AG04450 (cell line): ENCODE results near the gene COPA. TPM values are rescaled to one million over a fixed set of nuclear protein-coding genes. Genes with fewer than 3 reads are reported as not detected.

Experiments used
- CTCF ChIA-PET: fragments of 300-600, 350-600 bp; formaldehyde crosslinking; extraction: SDS; loops from one replicate; lab custom pipeline; 2022; ENCODE audit warnings: antibody characterized with exemption, inconsistent platforms; lab: Charles Lee
- POLR2A ChIA-PET: fragments of 350-600 bp; formaldehyde crosslinking; extraction: SDS; loops from one replicate; lab custom pipeline; 2021; ENCODE audit warnings: antibody characterized with exemption, inconsistent platforms; lab: Yijun Ruan, JAX
- DNase-seq: peaks from one replicate; pipeline ENCODE4 v3.0.0-alpha.2; 2011; ENCODE audit warnings: low read depth, low spot score
- H3K27ac ChIP-seq: one replicate; pipeline ENCODE4 v1.5.1; 2012; ENCODE audit warnings: low read depth, low read length, control low read depth
- H3K27me3 ChIP-seq: one replicate; pipeline ENCODE4 v1.6.0; 2012; ENCODE audit warnings: low read length; ENCODE audit not compliant: control insufficient read depth, insufficient read depth
- H3K4me3 ChIP-seq: 2 replicates; pipeline ENCODE4 v1.5.1; 2011; ENCODE audit warnings: mild to moderate bottlenecking, low read depth, low read length, control low read depth
- H3K9me3 ChIP-seq: 2 replicates; pipeline ENCODE4 v1.5.1; 2012; ENCODE audit warnings: low read length; ENCODE audit not compliant: control insufficient read depth, insufficient read depth
- CTCF ChIP-seq: IDR thresholded peaks from 2 replicates; pipeline ENCODE4 v1.5.1; 2011; ENCODE audit warnings: low read depth, low read length, control low read depth, inconsistent platforms
- polyA plus RNA-seq: library from polyadenylated mRNA; depleted of rRNA; stranded (reverse); fragments of >200 nt; gene quantifications from 2 replicates; pipeline ENCODE4 v1.2.3, GENCODE V29; 2011

COPA gene
- polyA plus RNA-seq, 1 experiment: 384 TPM

GRCh38 chr1:160257411-160258015, 85.5 kb downstream of the COPA start:
- H3K4me3 ChIP-seq: no peak overlapping the region
- no peak for TF ChIP-seq CTCF
- H3K27ac ChIP-seq: no peak overlapping the region
- CTCF ChIA-PET: interaction anchor here (0.6 to 1.5 kb wide), 6 partner anchors 34 to 1035 kb away, joined by 3 to 10 read pairs (median 7); no protein-coding TSS in a partner anchor
- H3K9me3 ChIP-seq: no peaks in the 10 kb centered on the region; the same call in 1 of the 2 replicates
- H3K27me3 ChIP-seq: no peaks in the 10 kb centered on the region
- POLR2A ChIA-PET: interaction anchor here (0.8 to 1.3 kb wide), 2 partner anchors 26 to 39 kb away, joined by 3 to 4 read pairs; no protein-coding TSS in a partner anchor
- no peak for DNase-seq

GRCh38 chr1:160256396-160257046, 86.5 kb downstream of the COPA start:
- peak; percentile 23 for DNase-seq
- H3K27me3 ChIP-seq: no peaks in the 10 kb centered on the region
- no peak for TF ChIP-seq CTCF
- no peak overlapping the region for H3K4me3 ChIP-seq
- H3K27ac ChIP-seq: no peak overlapping the region
- CTCF ChIA-PET: interaction anchor here (0.5 to 1.5 kb wide), 5 partner anchors 11 to 172 kb away, joined by 4 to 10 read pairs (median 8); no protein-coding TSS in a partner anchor
- H3K9me3 ChIP-seq: no peaks in the 10 kb centered on the region
- POLR2A ChIA-PET: interaction anchor here (0.8 to 1.3 kb wide), 2 partner anchors 27 to 38 kb away, joined by 3 to 4 read pairs; no protein-coding TSS in a partner anchor

GRCh38 chr1:160255781-160256300, 87.2 kb downstream of the COPA start:
- DNase-seq: no peak
- Histone ChIP-seq H3K27me3 (no peaks in the 10 kb centered on the region), H3K27ac (no peak overlapping the region), H3K9me3 (no peaks in the 10 kb centered on the region), H3K4me3 (no peak overlapping the region)
- TF ChIP-seq CTCF: no peak
- CTCF ChIA-PET: interaction anchor here (1.1 to 8.0 kb wide), 2 partner anchors 62 to 170 kb away, joined by 5 to 73 read pairs; no protein-coding TSS in a partner anchor
- POLR2A ChIA-PET: no interaction called here

- no peak overlapping the region for H3K4me3 ChIP-seq
- POLR2A ChIA-PET: interaction anchor here (0.5 to 3.4 kb wide), 10 partner anchors 9 to 166 kb away, joined by 3 to 12 read pairs (median 4); partner anchors contain the start of genes CASQ1, DCAF8, IGSF8 and PEX19
- no peak overlapping the region for H3K27ac ChIP-seq
Observed at GRCh38 chr1:160251687-160252526, 91.1 kb downstream of the COPA start.

More at GRCh38 chr1:160251687-160252526, 91.1 kb downstream of the COPA start:
- CTCF ChIA-PET: interaction anchor here (0.6 to 8.0 kb wide), 55 partner anchors 9 to 244 kb away, joined by 3 to 147 read pairs (median 5); partner anchors contain the start of genes ATP1A2, CASQ1, COPA and DCAF8
- H3K9me3 ChIP-seq: no peaks in the 10 kb centered on the region
- peak; percentile 76 for TF ChIP-seq CTCF
- no peaks in the 10 kb centered on the region for H3K27me3 ChIP-seq
- peak; percentile 49 for DNase-seq
